GM18508 (cell line): ENCODE measurements around the gene LDB2.

Experiments used
- ATAC-seq: cut with Tn5 transposase; IDR thresholded peaks from one replicate; pipeline ENCODE4 v1.9.1; 2021; ENCODE audit warnings: moderate number of reproducible peaks; ENCODE audit not compliant: insufficient read depth, unreplicated experiment

LDB2 gene

DNA sequence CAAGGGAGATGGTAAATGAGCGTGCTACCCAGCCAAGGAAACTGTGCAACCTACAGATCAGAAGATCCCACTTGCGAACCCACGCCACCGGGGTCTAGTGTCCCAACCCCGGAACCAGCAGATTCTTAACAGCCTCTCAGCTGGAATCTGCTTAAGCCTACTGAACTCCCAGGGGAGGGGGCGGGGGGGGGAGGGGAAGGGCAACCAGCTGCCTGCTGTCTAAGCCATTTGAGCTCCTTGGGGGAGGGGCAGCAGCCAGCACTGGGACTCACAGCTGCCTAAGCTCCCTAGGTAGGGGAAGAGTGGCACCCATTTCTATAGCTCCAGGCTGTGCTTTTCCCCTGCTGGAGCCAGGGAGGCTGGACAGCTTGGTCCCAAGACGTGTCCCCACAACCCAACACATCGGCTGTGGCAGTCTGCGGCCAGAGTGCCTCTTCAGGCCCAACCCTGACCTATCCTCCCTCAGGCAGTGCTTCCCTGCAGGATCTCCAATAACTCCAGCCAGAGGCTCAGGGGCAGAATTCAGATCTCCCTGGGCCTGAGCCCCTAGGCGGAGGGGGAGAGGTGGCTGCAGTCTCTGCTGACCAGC, 289.2 kb downstream of the LDB2 start:
- no peak for ATAC-seq

DNA sequence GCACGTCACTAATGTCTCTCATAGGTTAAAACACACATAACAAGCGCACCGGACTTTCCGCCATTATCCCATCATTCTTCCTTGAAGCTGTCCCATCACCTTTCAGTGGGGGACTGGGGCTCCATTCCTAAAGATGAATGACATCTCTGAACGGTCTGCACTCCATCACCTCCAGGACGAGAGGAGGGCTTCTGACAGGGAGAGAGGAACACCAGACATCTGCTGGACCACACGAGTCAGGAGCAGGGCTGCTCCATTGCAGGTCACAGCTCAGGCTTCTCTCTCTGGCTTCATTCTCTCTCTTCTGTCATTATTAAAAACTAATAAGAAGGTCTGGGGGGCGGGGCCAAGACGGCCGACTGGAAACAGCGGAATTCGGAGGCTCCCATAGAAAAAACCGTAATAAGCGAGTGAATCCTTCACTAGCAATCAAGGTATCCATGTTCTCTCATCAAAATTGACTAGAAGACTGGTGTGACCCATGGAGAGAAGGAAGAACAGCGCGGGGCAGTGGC, 289.8 kb downstream of the LDB2 start:
- no peak for ATAC-seq

DNA sequence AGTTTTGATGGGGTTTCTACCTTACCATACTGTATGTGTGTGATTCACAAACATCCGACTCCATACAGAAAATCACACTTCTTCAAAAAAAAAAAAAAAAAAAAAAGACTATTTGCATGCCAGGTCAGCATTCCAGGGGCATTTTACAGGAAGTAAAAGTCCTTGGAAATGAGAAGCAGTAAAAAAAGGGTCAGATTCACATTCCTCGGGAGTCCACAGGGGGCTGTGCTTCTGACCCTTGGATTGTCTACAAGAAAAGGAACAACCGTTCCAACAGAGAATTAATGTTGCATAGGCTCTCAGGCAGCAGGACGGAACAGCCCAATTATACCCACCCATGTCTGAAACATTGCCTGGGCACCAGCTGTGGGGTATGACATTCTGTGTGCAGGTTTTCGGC, 290.3 kb downstream of the LDB2 start:
- ATAC-seq, result no peak

GRCh38 chr4:16607241-16608066, 291.0 kb downstream of the LDB2 start:
- no peak for ATAC-seq

DNA sequence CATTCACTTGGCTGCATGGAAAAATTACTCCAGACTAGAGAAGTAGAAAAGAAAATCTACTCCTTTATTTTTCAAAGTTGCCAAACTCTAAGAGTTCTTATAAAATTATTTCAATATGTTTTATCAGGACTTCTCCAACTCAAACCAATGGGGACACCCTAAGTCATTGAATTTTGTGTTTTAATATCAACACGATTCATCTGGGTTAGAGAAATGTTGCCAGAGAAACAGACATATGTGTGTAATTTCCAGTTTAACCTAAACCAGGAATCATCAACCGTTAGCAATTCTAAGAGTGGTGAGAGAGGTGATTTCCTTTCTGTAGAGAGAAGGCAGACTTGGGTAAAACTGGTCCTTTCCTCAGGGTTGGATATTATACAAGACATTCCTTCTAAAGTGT, 291.8 kb downstream of the LDB2 start:
- ATAC-seq, result no peak

DNA sequence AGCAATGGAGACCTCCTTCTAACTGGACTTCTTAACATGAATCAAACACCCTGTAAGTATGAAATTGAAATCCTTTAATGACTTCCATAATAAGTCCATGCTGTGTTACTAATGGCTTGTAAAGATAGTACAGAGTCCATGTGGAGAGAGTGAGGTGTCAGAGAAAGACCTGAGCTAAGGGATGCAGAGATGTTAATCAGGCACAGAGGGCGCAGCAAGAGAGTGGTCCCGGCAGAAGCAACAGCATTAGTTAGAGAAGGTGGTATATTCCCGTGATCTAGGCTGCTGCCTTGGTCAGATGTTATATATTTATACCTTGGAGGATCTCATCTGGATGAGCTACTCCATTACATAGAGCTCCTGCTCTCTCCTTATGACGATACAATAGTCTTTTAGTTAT, 295.3 kb downstream of the LDB2 start:
- ATAC-seq, result no peak

DNA sequence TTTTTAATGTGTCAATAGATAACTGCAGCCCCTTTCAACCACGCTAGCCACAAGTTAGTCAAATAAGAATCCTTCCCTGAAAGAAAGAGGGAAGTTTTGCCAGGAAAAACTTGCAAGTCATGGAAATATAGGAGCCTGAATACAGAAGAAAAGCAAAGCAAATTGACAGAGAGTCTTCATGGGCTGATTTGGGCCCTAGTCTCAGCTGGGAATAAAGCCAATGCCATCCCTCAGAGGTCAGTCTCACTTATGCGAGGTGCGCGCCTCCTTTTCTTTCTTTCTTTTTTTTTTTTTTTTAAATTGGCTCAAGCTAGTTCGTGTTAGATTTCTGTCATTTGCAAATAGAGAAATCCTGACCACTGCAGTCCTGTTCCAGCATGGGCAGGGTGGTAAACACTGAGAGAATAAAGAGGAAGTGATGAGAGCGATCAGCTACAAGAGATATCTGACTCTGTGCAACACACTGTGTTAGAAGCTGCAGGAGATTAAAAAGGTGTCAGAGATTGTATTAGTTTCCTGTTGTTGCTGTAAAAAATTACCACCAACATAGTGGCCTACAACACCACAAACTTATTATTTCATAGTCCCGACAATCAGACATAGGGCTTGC, 299.7 kb downstream of the LDB2 start:
- no peak for ATAC-seq

- ATAC-seq, result no peak
These were observed 300.4 kb downstream of the LDB2 start for GRCh38 chr4:16597845-16598596.

DNA sequence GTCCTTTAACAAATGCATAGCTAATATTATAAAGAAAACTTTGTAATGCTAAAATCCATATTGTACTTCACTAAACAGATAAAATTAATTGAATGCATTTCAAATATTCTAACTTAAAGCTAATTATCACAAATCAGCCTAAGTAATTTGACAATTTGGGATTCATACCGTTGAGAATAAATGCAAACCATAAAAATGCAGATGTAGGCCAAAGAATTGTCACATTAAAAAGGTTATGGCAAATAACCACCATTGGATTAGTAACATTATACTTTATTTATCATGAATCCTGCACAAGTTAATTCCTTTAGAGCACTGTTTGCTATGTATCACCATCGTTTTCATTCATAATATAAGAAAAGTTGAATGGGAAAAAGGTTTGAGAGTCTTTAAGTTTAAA, 301.0 kb downstream of the LDB2 start:
- no peak for ATAC-seq

DNA sequence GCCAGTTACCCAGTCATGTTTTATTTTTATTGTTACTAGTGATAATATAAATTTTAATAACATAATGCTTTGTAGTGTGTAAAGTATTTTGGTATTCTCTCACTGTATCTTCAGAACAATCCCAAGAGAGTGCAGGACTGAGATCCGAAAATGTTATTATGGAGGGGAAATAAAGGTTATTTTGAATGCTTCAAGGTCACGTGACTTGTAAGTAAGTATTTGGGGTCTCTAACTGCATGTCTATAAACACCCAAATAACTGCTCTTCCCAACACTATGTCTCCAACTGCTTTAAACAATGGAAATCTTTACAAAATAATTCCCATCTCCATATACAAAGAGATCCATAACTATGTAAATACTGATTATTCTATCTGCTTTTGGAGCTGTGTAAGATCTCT, 302.2 kb downstream of the LDB2 start:
- ATAC-seq, result no peak

DNA sequence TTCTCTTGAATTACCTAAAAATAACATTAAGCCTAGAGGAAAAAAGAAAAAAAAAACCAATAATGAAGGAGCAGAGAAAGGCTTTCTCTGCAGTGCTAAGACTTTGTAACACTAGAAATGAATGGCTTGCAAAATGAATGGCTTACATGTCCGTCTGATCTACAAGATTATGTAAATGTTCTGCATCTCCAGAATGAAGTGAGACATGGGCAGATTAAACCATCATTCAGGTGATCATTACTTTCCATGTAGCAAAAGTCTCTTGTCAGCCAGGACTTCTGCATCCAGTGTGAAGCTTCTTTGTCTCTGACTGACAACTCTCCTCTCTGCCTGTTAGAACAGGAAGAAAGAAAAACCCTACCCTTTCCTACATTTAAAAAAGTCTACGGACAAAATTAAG, 304.3 kb downstream of the LDB2 start:
- no peak for ATAC-seq

- no peak for ATAC-seq
These were observed 305.1 kb downstream of the LDB2 start for GRCh38 chr4:16593386-16593785.

DNA sequence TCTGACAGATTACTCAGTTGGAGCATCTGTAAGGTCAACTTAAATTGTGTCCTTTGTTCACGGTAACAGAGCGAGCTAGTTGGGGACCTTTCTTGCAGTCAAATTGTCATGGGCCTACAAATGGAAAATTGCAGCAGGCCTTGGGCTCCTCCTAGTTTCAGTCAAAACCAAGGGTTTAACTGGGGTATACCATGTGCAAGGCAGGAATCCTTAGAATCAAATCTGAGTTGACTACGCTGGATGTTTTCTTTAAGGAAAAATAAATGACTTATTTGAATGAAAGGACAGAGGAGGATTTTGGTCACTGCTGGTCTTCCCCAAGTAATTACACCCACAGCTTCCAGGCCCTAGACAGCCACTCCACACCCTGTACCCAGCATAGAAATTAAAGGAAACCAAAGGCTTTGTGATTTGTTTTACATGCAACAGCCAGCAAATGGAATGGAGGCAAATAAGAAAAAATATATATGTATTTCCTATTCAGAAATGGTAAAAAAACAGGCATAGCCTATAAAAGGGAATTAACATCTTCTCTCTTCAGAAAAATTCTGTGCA, 307.1 kb downstream of the LDB2 start:
- ATAC-seq, result no peak

DNA sequence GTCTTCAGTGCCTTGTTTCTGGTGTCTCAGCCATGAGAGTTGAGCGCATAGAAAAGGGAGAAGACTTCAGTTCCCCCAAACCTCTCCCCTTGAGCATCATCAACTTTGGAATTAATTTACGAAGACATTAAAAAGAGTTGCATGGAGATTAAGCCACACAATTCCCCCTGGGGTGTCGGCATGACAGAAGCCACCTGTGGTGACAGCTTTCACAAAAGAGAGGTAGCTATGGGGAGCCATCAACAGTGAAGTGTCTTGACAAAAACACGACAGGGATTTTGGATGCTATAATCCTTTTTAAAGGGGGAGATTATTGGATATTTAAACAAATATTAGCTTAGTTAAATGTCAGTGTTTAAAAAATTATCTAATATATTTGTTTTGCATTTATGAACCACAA, 307.6 kb downstream of the LDB2 start:
- ATAC-seq, result no peak

- no peak for ATAC-seq
These were observed 309.8 kb downstream of the LDB2 start for GRCh38 chr4:16588651-16589050.

DNA sequence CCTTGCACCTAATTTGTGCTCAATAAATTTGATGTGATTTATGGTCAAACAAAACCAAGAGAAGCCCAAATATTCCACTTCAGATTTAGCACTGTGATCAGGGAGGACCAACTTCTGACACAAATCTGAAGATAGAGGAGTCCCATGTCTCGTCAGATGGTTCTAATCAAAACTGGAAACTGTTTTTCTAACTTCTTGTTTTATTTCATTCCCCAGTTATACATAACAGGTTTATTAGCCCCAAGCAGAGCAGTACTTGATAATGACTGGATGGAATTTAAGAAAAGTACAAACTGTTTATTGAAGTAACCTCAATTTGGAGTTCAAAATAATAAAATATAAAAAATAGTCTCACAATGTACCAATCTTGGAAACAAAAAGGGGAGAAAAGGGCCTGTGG, 310.3 kb downstream of the LDB2 start:
- no peak for ATAC-seq

- ATAC-seq, result no peak
These were observed 313.4 kb downstream of the LDB2 start for GRCh38 chr4:16585053-16585452.

DNA sequence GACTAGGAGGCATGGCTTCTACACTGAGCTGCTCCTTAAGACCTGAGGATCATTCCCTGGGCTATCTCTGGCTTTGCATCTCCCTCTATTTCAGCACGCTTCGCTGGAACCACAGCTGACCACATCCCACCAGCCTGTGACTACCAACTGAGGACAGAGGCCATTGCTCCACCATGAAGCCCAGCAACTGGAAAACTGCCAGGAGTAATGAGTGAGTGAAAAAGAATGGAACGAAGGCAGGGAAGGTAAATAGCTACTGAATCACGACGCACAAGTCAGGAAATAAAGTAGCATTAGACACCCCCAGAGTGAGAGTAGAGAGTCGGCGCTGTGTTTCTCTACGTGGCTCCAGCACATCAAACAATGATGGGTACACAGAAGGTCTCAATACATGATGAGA, 314.7 kb downstream of the LDB2 start:
- ATAC-seq, result no peak

DNA sequence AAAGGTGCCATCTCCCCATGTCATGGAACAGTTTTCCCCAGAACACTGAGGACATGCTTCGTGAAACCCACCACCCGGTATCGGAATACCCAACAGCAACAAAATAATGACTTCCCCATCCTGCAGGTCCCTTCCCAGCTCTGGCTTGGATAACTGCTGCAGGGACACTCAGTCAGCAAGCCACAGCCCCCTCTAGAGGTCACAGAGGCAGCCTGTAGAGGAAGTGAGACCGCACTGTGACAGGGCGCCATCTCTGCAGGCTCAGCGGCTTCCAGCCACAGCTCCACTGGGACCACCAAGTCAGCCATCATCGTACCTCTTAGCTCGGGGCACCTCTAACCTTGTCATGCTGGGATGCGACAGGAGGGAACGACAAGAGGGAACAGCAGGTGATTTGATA, 315.9 kb downstream of the LDB2 start:
- ATAC-seq, result no peak

GRCh38 chr4:16582036-16582435, 316.4 kb downstream of the LDB2 start:
- ATAC-seq, result no peak

DNA sequence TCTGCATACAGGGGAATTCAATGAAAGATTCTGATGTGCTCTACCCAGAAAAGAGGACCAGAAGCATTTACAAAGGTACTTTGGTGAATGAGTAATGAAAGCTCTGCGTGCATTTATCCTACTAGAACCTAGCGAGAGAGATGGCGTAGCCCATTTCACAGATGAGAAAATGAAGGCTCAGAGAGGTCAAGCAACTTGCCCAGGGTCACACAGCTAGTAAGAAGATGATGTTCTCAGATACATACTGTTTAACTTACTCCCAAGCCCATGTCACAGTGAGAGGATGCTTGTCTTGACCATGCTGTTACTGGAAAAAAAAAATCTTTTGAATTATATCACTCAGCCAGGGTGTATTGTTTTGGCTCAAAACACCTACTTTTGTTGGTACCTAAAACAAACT, 317.3 kb downstream of the LDB2 start:
- no peak for ATAC-seq
